Stimulated activated naive CD4-positive, alpha-beta T cell (primary cell): ENCODE data around the gene AFTPH.

Experiments used
- DNase-seq, 6 experiments: peaks; one replicate each; lab custom pipeline; 2025; lab: John Stamatoyannopoulos, UW

The AFTPH gene

GRCh38 chr2:64540615-64541014 lies 16.5 kb downstream of the AFTPH start:
- DNase-seq = no peak

GRCh38 chr2:64541547-64541946 lies 17.4 kb downstream of the AFTPH start:
- DNase-seq = no peak

- no peak for DNase-seq
Measured at GRCh38 chr2:64542071-64543007, 18.2 kb downstream of the AFTPH start.

- no peak for DNase-seq
Measured at GRCh38 chr2:64543008-64543697, 19.0 kb downstream of the AFTPH start.

GRCh38 chr2:64548761-64549160 lies 24.6 kb downstream of the AFTPH start:
- no peak for DNase-seq

- DNase-seq = no peak
Measured at GRCh38 chr2:64550042-64550441, 25.9 kb downstream of the AFTPH start.

- DNase-seq = no peak
Measured at GRCh38 chr2:64551851-64552250, 27.7 kb downstream of the AFTPH start.

GRCh38 chr2:64554117-64554516 lies 30.0 kb downstream of the AFTPH start:
- DNase-seq = no peak

- no peak for DNase-seq
Measured at GRCh38 chr2:64558445-64559081, 34.4 kb downstream of the AFTPH start.

GRCh38 chr2:64562148-64562784 lies 38.1 kb downstream of the AFTPH start:
- DNase-seq = peak in 3 of 6 experiments; percentile 28 to 62 (median 51)

- DNase-seq = no peak
Measured at GRCh38 chr2:64563436-64563938, 39.4 kb downstream of the AFTPH start.

- peak in 2 of 6 experiments; percentile 2 to 9 for DNase-seq
Measured at GRCh38 chr2:64565949-64566710, 42.0 kb downstream of the AFTPH start.

GRCh38 chr2:64567473-64567872 lies 43.3 kb downstream of the AFTPH start:
- no peak for DNase-seq

GRCh38 chr2:64568836-64569235 lies 44.7 kb downstream of the AFTPH start:
- DNase-seq = no peak

- DNase-seq = no peak
Measured at GRCh38 chr2:64574871-64575270, 50.7 kb downstream of the AFTPH start.

- no peak for DNase-seq
Measured at GRCh38 chr2:64581018-64581417, 56.9 kb downstream of the AFTPH start.

GRCh38 chr2:64581777-64582539 lies 57.8 kb downstream of the AFTPH start:
- no peak for DNase-seq

GRCh38 chr2:64582774-64583340 lies 58.7 kb downstream of the AFTPH start:
- DNase-seq = no peak

- DNase-seq = no peak
Measured at GRCh38 chr2:64586054-64586453, 61.9 kb downstream of the AFTPH start.

- peak in 3 of 6 experiments; percentile 20 to 47 (median 42) for DNase-seq
Measured at GRCh38 chr2:64586883-64587481, 62.9 kb downstream of the AFTPH start.
